Cardiac septum (tissue), 1 donor: Measurements from ENCODE around the gene RNF113A. TPM values are rescaled to one million over a fixed set of nuclear protein-coding genes. Genes with fewer than 3 reads are reported as not detected.
"Not testable (repeated sequence)": the region's sequence is repeated elsewhere in the genome, so short reads cannot be mapped to it uniquely, and the experiment has no call there.

Experiments used
- DNase-seq: peaks from one replicate; pipeline ENCODE4 v3.0.0-alpha.2; 2020; ENCODE audit warnings: low spot score
- intact Hi-C: fragments of 100-400 bp; cut with DNase I; formaldehyde crosslinking; loops from one replicate; pipeline ENCODE4 v1.14.0; 2022
- total RNA-seq: library from RNA; stranded (reverse); fragmentation: NEBNext Ultra II Directional; extraction: Animal tissue kit (Norgen Biotek cat#: 25700); gene quantifications from one replicate; pipeline ENCODE4 v1.2.1, GENCODE V29; 2021
- donor health status: DM: no; HTN: no; CAD: no.

The RNF113A gene
- total RNA-seq, 1 donor from 2014 or later = 7.6 TPM

DNA sequence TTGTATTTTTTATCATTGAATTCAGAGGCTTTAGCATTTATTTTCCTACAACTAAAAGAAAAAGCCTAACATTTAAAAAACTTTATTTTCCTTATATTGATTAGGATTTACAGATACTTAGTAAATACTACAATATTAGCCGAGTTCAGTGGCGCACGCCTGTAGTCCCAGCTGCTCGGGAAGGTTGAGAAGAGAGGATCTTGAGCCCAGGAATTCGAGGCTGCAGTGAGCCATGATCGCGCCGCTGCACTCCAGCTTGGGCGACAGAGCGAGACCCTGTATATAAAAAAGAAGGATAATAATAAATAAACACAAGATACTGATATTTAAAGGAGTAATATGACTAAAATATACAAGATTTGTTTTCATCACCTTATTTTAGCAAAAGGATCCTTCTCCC, 18.1 kb downstream of the RNF113A start:
- no peak for DNase-seq
- intact Hi-C loops = loop anchor here (1.0 kb wide), 1 partner anchor 18 kb away; the partner anchor contains the start of genes NDUFA1 and RNF113A

DNA sequence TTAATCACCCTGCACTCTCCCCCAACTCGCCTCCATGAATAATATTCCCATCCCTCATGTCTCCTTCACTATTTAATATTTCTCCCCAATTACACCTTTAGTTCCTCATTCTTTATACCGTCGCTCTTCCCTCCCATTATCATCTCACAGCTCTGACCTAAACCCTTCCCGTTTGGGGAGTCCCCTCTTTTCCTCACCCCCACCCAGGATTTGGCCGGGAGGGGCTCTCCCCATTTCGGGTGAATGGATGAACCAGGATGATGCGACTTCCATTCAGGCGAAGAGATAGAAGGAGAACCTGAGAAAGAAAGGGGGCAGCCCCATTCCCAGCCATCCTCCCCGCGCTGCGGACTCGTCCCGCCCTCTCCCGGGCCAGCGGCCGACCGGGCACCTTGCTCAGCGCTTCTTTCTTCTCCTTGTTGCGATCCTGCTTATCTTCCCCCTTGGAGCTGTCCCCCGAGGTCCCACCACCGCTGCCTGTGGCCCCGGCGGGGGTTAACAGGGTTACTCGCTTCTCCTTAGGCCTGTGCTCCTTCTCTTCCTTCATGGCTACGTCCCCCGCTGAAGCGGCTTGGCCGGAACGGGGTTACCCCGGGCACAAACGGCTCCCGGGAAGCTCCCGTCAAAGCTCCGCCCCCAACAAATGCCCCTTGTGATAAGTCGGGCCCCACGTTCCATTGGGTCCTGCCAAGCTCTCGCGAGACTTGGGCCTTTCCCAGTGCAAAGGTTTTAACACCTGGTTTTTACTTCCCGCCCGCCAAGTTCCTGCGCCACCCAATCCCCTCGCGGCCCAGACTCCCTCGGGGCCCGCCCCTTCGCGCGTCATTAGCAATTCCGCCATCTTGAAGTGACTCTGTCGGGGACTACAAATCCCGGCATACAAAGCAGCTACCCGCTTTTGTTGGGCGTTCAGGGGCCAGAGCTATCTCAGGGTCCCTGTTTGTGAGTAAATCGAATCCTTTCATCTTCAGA, 18.9 kb downstream of the RNF113A start, which contains the start of gene UPF3B:
TSS of gene UPF3B (minus strand) at position 582 of the 972 bp plus-strand sequence. CDS start at position 547, 35 bp downstream.
- intact Hi-C loops = loop anchor here (1.0 kb wide), 1 partner anchor 19 kb away; the partner anchor contains the start of genes NDUFA1 and RNF113A

DNA sequence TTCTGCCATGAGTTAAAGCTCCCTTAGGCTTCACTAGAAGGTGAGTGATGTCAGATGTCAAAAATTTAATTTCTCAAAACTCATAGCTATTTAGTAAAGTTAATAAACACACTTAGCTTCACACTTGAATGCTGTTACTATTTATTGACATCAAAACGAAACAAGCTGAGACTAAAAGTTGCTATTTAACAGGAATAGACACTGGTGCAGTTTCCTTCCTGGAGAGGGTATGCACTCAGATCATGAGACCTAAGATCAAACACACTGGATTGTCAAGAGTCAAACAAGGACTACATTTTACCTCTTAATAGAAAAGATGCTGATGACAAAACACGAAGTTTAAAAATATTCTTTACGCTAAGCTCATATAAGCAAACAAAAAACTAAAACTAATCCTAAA, 37.6 kb downstream of the RNF113A start:
- no peak for DNase-seq
- intact Hi-C loops = no loop called here

More for the DNA sequence above, 18.9 kb downstream of the RNF113A start, which contains the start of gene UPF3B:
- DNase-seq = peak; percentile 96

DNA sequence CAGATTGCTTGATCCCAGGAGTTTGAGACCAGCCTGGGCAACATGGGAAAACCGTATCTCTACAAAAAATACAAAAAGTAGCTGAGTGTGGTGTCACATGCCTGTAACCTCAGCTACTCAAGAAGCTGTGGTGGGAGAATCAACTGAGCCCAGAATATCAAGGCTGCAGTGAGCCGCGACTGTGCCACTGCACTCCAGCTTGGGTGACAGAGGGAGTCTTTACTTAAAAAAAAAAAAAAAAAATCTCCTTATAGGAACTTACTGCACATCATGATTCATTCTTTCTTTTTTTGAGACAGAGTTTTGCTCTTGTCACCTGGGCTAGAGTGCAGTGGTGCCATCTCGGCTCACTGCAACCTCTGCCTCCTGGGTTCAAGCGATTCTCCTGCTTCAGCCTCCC, 43.1 kb downstream of the RNF113A start:
- intact Hi-C loops = no loop called here
- no peak for DNase-seq

DNA sequence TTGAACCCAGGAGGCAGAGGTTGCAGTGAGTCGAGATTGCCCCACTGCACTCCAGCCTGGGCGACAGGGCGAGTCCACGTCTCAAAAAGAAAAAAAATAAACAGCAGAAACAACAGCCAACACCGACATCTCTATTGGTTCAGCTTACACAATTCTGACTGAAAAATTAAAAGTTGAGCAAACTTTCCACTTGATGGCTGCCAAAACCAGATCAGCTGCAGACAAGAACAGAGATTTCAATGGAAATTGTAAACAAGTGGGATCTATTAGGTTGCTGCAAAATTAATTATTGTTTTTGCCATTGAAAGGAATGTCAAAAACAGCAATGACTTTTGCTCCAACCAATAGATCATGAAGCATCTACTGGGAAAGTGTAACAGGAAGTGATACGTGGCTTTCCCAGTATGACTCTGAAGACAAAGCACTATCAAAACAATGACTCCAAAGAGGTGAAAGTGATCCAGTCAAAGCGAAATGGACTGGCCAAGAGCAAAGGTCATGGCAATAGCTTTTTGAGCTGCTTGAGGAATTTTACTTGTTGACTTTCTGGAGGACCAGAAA, 45.1 kb downstream of the RNF113A start:
- intact Hi-C loops = no loop called here
- no peak for DNase-seq

DNA sequence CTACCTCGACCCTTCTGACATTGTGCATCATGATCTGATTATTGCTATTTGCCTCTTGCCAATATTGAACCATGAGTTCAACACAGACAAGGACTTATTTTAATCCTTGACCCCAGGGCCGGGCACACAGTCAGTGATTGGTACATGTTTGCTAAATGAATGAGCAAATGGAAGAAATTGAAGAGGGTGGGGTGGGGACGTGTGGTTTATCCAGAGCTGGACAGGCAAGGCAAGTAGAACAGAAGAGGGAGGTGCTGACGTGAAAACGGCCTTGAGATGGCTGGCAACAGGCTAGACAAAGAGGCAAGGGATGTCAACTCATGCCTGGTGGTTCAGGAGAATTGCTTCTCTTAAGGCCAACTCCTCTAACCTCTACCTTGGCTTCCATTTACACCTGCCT, 47.3 kb downstream of the RNF113A start:
- intact Hi-C loops, DNase-seq: not testable (repeated sequence)

DNA sequence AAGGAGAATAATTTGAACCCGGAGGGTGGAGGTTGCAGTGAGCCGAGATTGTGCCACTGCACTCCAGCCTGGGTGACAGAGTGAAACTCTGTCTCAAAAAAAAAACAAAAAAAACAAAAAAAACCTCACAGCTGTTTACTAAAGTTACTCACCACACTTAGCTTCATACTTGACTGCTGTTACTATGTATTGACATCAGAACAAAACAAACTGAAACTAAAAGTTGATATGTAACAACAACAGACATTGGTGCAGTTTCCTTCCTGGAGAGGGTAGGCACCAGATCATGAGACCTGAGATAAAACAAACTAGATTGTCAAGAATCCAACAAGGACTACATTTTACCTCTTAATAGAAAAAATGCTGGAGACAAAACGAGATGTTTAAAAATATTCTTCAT, 49.8 kb downstream of the RNF113A start:
- intact Hi-C loops, DNase-seq: not testable (repeated sequence)

Other genes starting within 250 kb of the RNF113A start
- 10.1 TPM for gene SEPTIN6, start 178.6 kb downstream of the RNF113A start, total RNA-seq
- not detected for gene SOWAHD, start 113.1 kb downstream of the RNF113A start, total RNA-seq
- 733 TPM for gene RPL39, start 80.1 kb downstream of the RNF113A start, total RNA-seq
- gene UPF3B, start 18.8 kb downstream of the RNF113A start, total RNA-seq = 2.9 TPM
- gene NDUFA1, start 99 bp upstream of the RNF113A start, total RNA-seq = 424 TPM
- not detected for gene AKAP14, start 24.2 kb upstream of the RNF113A start, total RNA-seq
- gene NKAP, start 72.0 kb upstream of the RNF113A start, total RNA-seq = 4.8 TPM
- gene RHOXF2B, start 206.0 kb upstream of the RNF113A start, total RNA-seq = not detected
- gene RHOXF1, start 244.2 kb upstream of the RNF113A start, total RNA-seq = not detected